ENCODE data around the gene ANKS3.
A peak's percentile ranks its signal among the peaks of the same experiment; 100 is the strongest.

The ANKS3 gene

GRCh38 chr16:4768549-4769305, 34.7 kb upstream of the ANKS3 start (continued):
- TF ChIP-seq PRDM10 (tag by site-specific recombination; IDR thresholded peaks at IDR 0.05) = peak; percentile 73
- TF ChIP-seq INSM2 (tag by site-specific recombination; IDR thresholded peaks at IDR 0.05) = no peak
- peak; percentile 97 for TF ChIP-seq ZNF10 (tag by site-specific recombination; IDR thresholded peaks at IDR 0.05)
- no peak for TF ChIP-seq ZBTB7A (tag by site-specific recombination; IDR thresholded peaks at IDR 0.05; ENCODE audit: low read depth)
- TF ChIP-seq ZNF623 (tag by site-specific recombination; IDR thresholded peaks at IDR 0.05) = no peak
- no peak for TF ChIP-seq ZNF626 (tag by site-specific recombination; IDR thresholded peaks at IDR 0.05)
- TF ChIP-seq ZNF514 (tag by site-specific recombination; IDR thresholded peaks at IDR 0.05) = no peak
- TF ChIP-seq ZBTB21 (tag by site-specific recombination; IDR thresholded peaks at IDR 0.05) = 0 out of 2 replicates have a peak, but pooled peaks have one; percentile 11
- TF ChIP-seq, protein P1, sequence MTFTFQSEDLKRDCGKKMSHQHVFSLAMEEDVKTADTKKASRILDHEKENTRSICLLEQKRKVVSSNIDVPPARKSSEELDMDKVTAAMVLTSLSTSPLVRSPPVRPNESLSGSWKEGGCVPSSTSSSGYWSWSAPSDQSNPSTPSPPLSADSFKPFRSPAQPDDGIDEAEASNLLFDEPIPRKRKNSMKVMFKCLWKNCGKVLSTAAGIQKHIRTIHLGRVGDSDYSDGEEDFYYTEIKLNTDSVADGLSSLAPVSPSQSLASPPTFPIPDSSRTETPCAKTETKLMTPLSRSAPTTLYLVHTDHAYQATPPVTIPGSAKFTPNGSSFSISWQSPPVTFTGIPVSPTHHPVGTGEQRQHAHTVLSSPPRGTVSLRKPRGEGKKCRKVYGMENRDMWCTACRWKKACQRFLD (tag by site-specific recombination; IDR thresholded peaks at IDR 0.05) = no peak
- TF ChIP-seq, protein P2, sequence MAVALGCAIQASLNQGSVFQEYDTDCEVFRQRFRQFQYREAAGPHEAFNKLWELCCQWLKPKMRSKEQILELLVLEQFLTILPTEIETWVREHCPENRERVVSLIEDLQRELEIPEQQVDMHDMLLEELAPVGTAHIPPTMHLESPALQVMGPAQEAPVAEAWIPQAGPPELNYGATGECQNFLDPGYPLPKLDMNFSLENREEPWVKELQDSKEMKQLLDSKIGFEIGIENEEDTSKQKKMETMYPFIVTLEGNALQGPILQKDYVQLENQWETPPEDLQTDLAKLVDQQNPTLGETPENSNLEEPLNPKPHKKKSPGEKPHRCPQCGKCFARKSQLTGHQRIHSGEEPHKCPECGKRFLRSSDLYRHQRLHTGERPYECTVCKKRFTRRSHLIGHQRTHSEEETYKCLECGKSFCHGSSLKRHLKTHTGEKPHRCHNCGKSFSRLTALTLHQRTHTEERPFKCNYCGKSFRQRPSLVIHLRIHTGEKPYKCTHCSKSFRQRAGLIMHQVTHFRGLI (tag by site-specific recombination; IDR thresholded peaks at IDR 0.05) = no peak
- peak; percentile 53; the same call in 1 of the 2 replicates for TF ChIP-seq ZBTB8A (tag by site-specific recombination; IDR thresholded peaks at IDR 0.05)
- no peak for TF ChIP-seq KLF7 (tag by site-specific recombination; IDR thresholded peaks at IDR 0.05; ENCODE audit: borderline replicate concordance)
- no peak for TF ChIP-seq ZNF654 (tag by site-specific recombination; IDR thresholded peaks at IDR 0.05; ENCODE audit: low read depth)
- peak; percentile 72 for TF ChIP-seq ZBTB10 (tag by site-specific recombination; IDR thresholded peaks at IDR 0.05)
- TF ChIP-seq ZNF639 (tag by site-specific recombination; IDR thresholded peaks at IDR 0.05) = peak; percentile 42; the same call in 1 of the 2 replicates
- no peak for TF ChIP-seq ZSCAN4 (tag by site-specific recombination; IDR thresholded peaks at IDR 0.05)
- no peak for TF ChIP-seq ZNF544 (tag by site-specific recombination; IDR thresholded peaks at IDR 0.05)
- TF ChIP-seq GLI4 (tag by site-specific recombination; IDR thresholded peaks at IDR 0.05) = no peak
- TF ChIP-seq ZNF211 (tag by site-specific recombination; IDR thresholded peaks at IDR 0.05; ENCODE audit: low read depth) = no peak
- 0 out of 2 replicates have a peak, but pooled peaks have one; percentile 26 for TF ChIP-seq ZFP37 (tag by site-specific recombination; IDR thresholded peaks at IDR 0.05)
- TF ChIP-seq ZNF521 (tag by site-specific recombination; IDR thresholded peaks at IDR 0.05) = no peak
- no peak for TF ChIP-seq AEBP2 (tag by site-specific recombination; IDR thresholded peaks at IDR 0.05; ENCODE audit: borderline replicate concordance)
